Measurements from ENCODE around the gene RPTOR.

Gene RPTOR

GRCh38 chr17:80904036-80904753 is 359.6 kb downstream of the RPTOR start:
- no peak for DNase-seq

- no peak for DNase-seq
Observed at GRCh38 chr17:80905586-80906230, 361.1 kb downstream of the RPTOR start.

- no peak for DNase-seq
Observed at GRCh38 chr17:80906364-80907259, 362.0 kb downstream of the RPTOR start.

GRCh38 chr17:80907281-80907680 is 362.6 kb downstream of the RPTOR start:
- no peak for DNase-seq

GRCh38 chr17:80908211-80908610 is 363.6 kb downstream of the RPTOR start:
- DNase-seq, result no peak

- no peak for DNase-seq
Observed at GRCh38 chr17:80908776-80909175, 364.1 kb downstream of the RPTOR start.

- DNase-seq, result no peak
Observed at GRCh38 chr17:80909635-80910034, 365.0 kb downstream of the RPTOR start.

- DNase-seq, result no peak
Observed at GRCh38 chr17:80910043-80910442, 365.4 kb downstream of the RPTOR start.

GRCh38 chr17:80912476-80912875 is 367.8 kb downstream of the RPTOR start:
- DNase-seq, result no peak

GRCh38 chr17:80913928-80914821 is 369.5 kb downstream of the RPTOR start:
- no peak for DNase-seq

- DNase-seq, result no peak
Observed at GRCh38 chr17:80916246-80916645, 371.6 kb downstream of the RPTOR start.

GRCh38 chr17:80917716-80918560 is 373.3 kb downstream of the RPTOR start:
- DNase-seq, result no peak

- no peak for DNase-seq
Observed at GRCh38 chr17:80918731-80919130, 374.1 kb downstream of the RPTOR start.

- no peak for DNase-seq
Observed at GRCh38 chr17:80919331-80920311, 375.0 kb downstream of the RPTOR start.

GRCh38 chr17:80920441-80920840 is 375.8 kb downstream of the RPTOR start:
- DNase-seq, result no peak

- DNase-seq, result no peak
Observed at GRCh38 chr17:80921159-80921558, 376.5 kb downstream of the RPTOR start.

- no peak for DNase-seq
Observed at GRCh38 chr17:80921741-80922579, 377.3 kb downstream of the RPTOR start.

- no peak for DNase-seq
Observed at GRCh38 chr17:80922580-80923160, 378.0 kb downstream of the RPTOR start.
